Esophagus muscularis mucosa (tissue), 4 donors: Measurements from ENCODE around the gene OMA1.

ENCODE experiments used
- EP300 ChIP-seq: sonication (generic); formaldehyde crosslinking; IDR thresholded peaks from one replicate; pipeline ENCODE4 v1.6.1; 2017; ENCODE audit warnings: antibody characterized with exemption
- POLR2A ChIP-seq: fragments of 450-650 bp; IDR thresholded peaks from one replicate; pipeline ENCODE4 v1.6.1; 2017; ENCODE audit warnings: antibody characterized with exemption, moderate library complexity, mild to moderate bottlenecking, low read depth
- POLR2AphosphoS5 ChIP-seq, 2 donors: sonication (generic); formaldehyde crosslinking; IDR thresholded peaks; one replicate each; pipeline ENCODE4 v1.6.1; 2017; ENCODE audit warnings: antibody characterized with exemption in 2 of 2
- TF ChIP-seq, protein P1 (sequence below), 3 experiments: fragments of 200-600 bp in 2 of 3; fragments of 450-650 bp in 1 of 3; sonication (generic) in 2 of 3; IDR thresholded peaks; one replicate each; pipeline ENCODE4 v1.5.1; 2017 to 2019; ENCODE audit warnings: antibody characterized with exemption in 3 of 3, mild to moderate bottlenecking in 2 of 3, moderate library complexity in 1 of 3

- TF ChIP-seq POLR2A (no peak), EP300 (no peak), POLR2AphosphoS5 (IDR thresholded peaks at IDR 0.05) (no peak)
- TF ChIP-seq, protein P1, sequence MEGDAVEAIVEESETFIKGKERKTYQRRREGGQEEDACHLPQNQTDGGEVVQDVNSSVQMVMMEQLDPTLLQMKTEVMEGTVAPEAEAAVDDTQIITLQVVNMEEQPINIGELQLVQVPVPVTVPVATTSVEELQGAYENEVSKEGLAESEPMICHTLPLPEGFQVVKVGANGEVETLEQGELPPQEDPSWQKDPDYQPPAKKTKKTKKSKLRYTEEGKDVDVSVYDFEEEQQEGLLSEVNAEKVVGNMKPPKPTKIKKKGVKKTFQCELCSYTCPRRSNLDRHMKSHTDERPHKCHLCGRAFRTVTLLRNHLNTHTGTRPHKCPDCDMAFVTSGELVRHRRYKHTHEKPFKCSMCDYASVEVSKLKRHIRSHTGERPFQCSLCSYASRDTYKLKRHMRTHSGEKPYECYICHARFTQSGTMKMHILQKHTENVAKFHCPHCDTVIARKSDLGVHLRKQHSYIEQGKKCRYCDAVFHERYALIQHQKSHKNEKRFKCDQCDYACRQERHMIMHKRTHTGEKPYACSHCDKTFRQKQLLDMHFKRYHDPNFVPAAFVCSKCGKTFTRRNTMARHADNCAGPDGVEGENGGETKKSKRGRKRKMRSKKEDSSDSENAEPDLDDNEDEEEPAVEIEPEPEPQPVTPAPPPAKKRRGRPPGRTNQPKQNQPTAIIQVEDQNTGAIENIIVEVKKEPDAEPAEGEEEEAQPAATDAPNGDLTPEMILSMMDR (IDR thresholded peaks at IDR 0.05) = no peak
These were observed 102.3 kb downstream of the OMA1 start for GRCh38 chr1:58443986-58444868.
